AG08395 (cell line): Measurements from ENCODE around the gene YY1.
"Not testable (repeated sequence)": the region's sequence is repeated elsewhere in the genome, so short reads cannot be mapped to it uniquely, and the experiment has no call there.

Experiments
- DNase-seq: peaks from one replicate; pipeline ENCODE4 v3.0.0; 2012; ENCODE audit warnings: mixed read lengths, low spot score

The YY1 gene

GRCh38 chr14:100213956-100214769 lies 24.8 kb upstream of the YY1 start:
- peak; percentile 86 for DNase-seq

DNA sequence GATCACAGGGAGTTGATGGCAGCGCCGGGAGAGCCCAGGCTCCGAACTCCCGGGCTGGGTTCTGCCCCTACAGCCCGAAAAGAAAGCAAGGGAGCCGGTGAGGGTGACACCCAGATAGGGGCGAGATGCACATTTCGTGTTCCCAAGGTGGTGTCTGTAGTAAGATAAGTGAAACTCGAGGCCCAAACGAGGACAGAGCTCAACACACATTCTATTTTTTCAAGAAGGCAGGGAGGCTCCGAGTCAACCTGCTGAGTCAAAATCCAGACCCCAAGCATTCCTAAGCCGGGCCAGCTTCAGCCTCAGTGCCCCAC lies 24.2 kb upstream of the YY1 start:
- DNase-seq: no peak

DNA sequence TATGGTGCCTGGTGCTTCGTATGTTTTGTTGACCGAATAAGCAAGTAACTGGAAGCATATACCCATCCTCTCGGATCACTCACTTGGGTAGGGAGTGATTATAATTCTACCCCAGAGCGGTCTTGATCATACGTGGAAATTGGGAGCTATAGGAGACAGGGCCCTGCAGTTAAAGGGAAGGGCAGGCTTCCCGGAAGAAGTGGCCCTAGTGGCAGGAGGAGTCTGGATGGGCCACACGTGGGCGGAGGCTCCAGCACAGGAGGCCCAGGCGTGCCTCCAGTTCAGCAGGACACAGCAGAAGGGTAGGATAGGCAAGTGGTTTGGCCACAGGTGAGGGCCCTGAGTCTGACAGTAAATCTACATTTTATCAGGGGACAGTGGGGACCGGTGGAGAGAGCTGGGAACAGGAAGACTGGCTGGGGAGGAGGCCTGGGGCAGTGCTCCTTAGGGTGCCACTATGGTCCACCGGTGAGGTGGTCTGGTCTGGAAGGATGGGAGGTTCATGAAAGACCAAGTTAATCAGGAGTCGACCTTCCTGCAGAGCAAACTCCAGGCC lies 23.5 kb upstream of the YY1 start:
- no peak for DNase-seq

DNA sequence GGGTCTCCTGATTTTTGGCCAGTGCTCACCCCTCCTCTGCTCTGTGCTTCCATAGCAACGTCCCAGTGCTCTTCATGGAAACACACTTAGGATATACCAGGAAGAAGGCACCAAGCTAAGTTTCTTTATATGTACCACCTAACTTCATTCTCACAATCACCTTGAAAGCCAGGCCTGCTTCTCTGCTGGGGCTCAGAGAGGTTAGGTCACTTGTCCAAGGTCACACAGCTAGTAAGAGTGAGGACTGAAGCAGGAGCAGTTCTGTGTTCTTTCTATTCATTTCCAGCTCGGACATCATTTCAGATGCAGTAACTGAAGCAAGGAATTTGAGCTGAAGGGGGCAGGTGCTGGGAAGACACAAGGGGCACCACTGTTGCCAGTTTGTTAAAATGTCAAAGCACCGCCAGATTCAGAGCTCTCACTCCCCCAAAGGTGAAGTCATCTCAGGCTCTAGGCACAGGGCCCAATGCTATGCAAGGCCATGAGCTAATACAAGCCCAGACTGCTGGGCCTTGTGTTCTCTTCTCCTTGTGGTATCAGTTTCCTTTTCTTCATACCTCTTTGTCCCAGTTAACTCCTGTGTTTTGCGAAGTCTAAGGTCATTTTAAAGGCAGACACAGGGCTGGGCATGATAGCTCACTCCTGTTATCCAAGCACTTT lies 19.7 kb upstream of the YY1 start:
- DNase-seq: no peak

DNA sequence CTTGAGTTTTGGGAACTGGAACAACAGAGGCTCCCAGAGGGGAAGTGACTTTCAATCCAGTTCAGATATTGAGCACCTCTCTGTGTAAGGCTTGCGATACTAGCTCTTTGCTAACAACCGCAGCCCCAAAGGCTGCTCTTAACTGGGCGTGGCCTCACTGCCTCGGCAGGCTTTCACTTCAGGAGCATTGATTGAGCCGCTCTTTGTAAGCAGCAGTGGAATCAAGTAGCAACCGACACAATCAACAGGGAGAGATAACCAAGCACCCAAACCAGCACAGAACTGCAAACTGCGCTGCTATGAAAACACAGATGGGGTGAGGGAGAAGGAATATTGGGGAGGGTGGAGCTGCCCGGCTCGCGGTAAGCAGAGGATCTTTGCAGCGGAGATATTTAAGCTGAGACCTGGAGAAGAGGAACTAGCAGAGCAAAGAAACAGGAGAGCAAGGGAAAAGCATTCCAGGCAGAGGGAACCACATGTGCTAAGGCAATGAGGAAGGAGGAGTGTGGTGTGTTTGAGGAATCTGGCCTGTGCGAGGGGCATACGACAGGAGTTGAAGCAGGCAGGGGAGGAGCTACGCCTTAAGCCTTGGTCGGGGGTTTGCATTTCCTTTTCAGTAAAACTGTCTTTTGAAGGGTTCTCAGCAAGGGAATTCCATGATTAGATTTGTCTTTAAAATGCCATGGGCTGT lies 17.3 kb upstream of the YY1 start:
- peak; percentile 55 for DNase-seq

GRCh38 chr14:100222224-100223093 lies 16.5 kb upstream of the YY1 start:
- DNase-seq: no peak

DNA sequence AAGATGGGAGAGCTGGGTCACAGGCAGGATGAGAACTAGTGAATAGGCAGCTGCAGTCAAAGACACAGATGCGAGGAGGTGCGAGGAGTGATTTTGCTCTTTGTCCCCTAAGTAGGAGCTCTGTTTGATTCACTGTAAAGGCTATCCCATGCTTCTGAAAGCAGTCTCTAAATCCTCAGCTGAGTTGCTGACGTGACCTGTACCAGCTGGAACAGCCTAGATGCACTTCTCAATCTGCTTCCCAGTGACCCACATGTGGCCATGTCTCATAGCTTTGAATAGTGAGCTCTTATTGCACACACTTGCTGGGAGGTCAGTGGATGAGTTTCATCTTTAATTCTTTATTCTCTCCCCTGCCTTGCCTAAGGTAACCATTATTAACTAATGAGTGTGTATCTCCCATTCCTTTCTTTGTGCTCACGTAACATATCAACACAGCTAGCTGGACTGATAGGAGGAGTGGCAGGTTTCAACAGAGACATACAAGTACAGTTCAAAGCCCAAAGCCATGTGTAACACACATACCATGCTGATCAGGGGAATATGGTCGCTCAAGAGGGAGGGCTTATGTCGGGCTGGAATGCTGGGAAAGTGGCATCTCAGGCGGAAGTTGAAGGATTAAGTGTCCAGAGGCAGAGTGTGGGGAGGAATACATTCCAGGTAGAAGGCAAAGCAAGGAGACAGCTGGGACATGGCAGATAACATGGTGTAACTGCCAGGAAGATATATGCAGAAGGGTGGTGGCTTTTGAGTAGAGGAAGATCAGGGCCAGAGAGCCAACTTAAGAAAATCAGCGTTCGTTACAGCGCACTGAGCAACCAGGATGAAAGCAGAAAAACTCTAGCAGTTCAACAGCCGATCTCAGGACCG lies 15.4 kb upstream of the YY1 start:
- no peak for DNase-seq

DNA sequence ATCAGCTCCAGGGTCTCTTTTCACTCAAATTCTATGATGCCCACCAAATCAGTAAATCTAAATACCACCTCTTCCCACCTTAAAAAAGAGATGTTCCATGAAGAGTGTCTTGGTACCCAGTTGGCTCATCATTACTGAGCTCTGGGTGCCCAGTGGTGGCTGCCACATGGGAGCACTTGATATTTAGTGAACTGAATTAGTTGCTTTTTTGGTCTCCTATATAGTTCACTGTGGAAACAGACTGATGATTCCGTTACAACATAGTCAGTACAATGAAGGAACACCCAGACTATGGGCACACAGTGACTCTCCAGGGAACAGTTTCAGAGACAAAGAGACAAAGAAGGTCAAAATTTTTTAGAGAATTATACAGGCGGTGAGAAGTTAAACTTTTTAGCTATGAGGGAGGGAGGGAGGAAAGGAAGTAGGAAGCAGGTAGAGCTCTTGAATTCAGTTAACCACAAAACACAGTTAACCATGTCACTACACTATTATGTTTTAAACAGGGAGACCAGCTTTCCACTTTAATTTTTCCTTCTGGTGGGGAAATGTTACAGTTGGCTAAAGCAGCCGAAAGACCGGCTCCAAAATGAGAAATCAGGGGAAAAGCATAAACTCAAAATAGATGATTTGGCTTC lies 14.6 kb upstream of the YY1 start:
- DNase-seq: no peak

DNA sequence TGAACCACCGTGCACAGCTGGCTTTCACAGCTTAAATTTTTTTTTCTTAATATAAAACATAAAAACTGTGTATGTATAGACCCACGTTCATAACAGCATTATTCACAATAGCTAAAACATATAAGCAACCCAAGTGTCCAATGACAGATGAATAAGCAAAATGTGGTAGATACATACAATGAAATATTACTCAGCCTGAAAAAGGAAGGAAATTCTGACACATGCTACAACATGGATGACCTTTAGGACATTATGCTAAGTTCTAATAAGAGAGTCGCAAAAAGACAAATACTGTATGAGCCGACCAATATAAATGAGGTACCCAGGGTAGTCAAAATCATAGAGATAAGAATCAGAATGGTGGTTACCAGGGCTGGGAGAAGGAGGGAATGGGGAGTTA lies 13.8 kb upstream of the YY1 start:
- DNase-seq: no peak

DNA sequence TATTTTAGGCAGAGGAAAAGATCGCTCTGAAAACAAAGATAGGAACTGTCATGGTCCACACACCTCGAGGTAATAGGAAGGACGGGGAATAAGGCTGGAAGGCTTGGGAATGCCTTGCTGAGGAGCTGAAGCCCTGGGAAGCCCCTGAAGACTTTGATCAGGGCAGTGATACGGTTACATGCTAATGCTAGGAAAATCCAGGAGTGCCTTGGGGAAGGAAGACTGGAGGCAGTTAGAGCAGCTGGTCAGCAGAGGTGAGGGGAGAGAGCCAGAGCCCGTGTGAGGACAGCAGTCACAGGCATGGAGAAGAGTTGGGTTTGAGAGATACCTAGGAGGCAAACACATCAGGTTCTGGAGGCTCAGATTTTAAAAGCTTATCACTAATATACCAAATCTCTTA lies 8.6 kb upstream of the YY1 start:
- no peak for DNase-seq

DNA sequence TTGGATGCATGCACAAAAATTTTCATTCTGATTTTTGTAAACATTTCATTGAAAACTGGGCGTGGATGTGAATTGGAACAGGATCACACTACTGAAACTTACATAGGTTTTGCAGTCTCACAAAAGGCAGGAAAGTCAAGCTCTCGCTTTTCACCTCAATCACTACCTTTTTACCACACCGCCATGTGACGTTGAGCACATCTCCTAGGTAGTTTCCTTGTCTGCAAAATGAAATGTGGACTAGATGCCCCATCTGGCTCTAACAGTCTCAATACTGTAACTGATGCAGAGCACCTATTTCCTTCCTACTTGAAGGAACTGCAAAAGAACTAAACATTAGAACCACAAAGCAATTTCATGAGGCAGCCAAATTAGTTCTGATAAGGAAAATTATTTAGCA lies 4.4 kb upstream of the YY1 start:
- no peak for DNase-seq

DNA sequence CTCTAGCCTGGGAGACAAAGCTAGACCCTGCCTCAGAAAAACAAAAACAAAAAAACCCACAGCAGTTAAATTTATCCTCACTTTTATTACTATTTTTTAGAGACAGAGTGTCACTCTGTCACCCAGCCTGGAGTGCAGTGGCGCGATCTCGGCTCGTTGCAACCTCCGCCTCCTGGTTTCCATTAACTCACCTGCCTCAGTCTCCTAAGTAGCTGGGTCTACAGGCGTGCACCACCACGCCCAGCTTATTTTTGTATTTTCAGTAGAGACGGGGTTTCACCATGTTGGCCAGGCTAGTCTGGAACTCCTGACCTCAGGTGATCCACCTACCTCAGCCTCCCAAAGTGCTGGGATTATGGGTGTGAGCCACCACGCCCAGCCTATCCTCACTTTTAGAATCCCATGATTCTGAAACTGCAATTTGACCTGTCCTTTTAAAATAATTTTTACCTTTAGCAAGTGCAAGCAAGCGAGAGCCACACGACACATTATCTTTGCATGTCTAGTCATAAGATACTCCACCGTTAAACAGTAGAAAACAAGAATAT lies 2.6 kb upstream of the YY1 start:
- DNase-seq: not testable (repeated sequence)

GRCh38 chr14:100236881-100237280 lies 2.1 kb upstream of the YY1 start:
- no peak for DNase-seq

DNA sequence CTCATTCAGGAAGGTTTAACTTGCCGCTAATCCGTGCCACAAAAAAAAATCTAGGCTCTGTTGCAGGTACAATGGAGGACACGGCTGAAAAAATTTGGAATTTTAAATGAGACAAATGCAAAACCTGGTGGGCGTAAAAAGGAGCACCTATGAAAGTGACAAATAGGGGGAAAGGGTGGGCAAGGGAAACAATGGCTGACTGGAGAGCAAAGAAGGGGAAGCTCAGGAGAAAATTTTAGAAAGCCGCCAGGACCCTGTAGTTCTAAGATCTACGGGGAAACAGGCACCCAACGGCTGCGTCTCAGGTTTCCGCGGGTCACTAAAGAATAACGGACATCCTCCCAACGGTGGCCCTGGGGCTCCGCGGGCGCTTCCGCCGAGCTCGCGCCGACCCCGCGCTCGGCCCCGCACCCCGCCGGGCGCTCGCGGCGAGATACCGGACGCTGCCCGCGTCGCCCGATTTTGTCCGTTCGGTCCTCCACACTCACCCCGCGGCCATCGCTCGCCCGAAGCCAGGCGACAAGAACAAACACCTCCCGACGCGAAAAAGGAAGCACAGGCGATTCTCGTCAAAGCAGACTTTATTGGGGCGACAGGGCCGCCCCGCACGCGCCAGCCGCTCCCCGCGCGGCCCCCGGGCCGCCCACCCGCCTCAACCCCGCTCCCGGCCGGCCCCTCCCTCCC lies 1.1 kb upstream of the YY1 start:
- peak; percentile 62 for DNase-seq

GRCh38 chr14:100239211-100239839 lies 381 bp downstream of the YY1 start:
- no peak for DNase-seq

DNA sequence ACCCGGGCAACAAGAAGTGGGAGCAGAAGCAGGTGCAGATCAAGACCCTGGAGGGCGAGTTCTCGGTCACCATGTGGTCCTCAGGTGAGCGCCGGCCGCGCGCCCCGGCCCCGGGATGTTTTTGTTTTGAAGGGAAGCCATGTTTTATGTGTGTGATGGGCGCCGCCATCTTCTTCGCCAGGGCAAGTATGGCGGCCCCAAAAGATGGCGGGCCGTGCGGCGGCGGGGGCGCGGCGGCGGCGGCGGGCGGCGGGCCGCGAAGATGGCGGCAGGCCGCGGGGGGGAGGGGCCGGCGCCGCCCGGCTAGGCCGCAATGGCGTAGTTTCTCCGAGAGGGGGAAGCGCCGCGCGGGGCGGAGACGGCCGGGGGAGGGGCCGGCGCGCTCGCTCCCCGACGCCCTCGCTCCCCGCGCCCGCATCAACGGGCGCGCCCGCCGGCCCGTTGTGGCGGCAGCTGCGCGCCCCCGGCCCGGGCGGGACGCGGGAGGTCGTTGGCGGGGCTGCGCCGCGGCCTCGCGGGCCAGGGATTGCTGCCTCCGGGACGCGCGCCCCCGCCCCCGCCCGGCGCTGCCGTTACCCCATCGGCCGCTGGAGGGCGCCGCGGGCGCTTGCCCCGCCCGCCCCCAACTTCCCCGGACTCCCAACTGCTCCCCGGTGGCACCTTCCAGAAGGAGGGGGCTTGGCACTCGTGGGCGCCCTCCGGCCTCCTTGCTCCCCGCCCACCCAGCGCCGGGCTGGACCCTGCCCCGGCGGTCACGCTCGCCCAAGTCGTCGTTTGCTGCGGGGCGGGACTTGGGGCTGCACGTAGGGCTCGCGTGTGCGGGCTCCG lies 1.1 kb downstream of the YY1 start:
- DNase-seq: peak; percentile 82

DNA sequence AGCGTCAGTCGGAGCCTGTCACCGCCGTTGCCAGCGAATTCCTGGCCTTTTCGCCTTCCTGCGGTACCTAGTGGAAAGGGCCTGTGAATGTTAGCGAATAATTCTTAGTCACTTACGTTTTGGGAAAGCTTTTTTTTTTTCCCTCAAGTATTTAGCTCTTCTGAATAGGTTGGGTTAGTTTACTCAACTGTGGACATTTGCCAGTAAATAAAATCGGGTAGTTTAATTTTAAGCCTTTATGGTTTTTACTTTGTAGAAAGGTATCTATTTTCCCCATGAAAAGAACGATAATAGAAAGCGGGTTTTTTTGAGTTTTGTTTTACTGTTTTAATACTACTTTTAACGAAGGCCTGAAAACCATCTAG lies 1.7 kb downstream of the YY1 start:
- no peak for DNase-seq

DNA sequence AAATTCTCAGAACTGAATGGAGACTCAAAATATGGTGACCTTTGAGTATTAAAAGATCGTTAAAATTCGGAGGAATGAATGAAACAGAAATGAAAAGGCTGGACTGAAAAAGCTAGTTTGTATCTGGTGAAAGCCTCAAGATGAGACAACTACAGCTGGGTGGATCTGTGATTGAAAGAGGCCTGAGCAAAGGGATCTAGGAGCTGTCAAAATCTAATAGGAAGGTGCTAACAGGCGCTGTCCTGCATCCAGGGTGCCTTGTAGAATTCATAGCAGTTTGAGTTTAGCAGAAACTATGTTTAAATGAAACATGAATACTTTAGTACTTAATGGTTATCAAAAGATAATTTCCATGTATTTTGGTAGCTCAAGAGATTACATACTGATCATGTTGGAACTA lies 2.3 kb downstream of the YY1 start:
- DNase-seq: no peak
